GM19351 (cell line): ENCODE measurements around the gene BCL7A.

Experiments
- ATAC-seq: cut with Tn5 transposase; IDR thresholded peaks from one replicate; pipeline ENCODE4 v1.9.1; 2021; ENCODE audit warnings: mild to moderate bottlenecking, moderate library complexity; ENCODE audit not compliant: unreplicated experiment

The BCL7A gene

DNA sequence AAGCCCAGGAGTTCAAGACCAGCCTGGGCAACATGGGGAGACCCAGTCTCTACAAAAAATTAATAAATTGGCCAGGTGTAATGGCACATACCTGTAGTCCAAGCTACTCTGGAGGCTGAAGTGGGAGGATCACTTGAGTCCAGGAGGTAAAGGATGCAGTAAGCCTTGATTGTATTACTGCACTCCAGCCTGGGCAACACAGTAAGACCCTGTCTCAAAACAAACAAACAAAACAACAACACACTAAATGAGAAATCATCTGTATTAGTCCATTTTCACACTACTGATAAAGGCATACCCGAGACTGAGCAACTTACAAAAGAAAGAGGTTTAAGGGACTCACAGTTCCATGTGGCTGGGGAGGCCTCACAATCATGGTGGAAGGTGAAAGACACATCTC, 52.1 kb downstream of the BCL7A start:
- no peak for ATAC-seq

GRCh38 chr12:122076743-122077495, 55.2 kb downstream of the BCL7A start:
- ATAC-seq, result no peak

DNA sequence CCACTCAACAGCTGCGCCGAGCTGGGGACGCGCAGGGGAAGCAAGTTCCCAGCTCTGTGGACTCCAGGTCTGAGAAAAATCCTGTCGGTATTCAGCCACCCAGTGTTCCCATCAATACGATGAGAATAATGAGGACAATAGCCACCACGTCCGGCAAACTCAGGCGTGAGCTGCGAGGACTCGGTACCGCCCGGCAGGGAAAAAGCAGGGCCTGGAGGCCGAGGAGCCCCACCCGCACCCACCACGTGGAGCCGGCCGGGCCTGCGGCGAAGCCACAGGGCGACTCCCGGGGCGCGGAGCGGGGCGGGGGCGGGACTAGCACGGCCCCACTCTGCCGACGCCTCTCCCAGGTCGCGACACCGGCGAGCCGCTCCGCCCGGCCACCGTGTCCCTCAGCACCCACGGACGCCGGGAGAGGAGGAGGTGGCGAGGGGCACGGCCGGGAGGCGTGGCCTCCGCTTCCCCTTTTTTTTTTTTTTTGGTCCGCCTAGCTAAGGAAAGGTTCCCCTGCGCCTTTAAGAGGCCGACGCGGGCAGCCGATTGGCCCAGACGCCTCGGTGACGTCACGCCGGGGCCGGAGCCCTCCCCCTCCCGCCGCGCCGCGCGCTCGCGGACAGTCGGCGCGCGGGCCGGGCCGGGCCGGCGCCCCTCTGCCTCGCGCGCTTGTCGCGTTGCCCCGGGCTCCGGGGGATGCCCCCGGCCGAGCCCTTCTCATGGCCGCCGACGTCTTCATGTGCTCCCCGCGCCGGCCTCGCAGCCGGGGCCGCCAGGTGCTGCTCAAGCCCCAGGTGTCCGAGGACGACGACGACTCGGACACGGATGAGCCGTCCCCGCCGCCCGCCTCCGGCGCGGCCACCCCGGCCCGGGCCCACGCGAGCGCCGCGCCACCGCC, 56.7 kb downstream of the BCL7A start, which contains the start of gene MLXIP:
Gene MLXIP, plus strand, starts transcription at position 616 of the 892 bp plus-strand sequence. Its CDS starts 98 bp downstream, at position 714.
- peak; percentile 83 for ATAC-seq

GRCh38 chr12:122079033-122079531, 57.4 kb downstream of the BCL7A start:
- ATAC-seq, result peak; percentile 7

GRCh38 chr12:122079532-122080081, 57.9 kb downstream of the BCL7A start:
- ATAC-seq, result no peak

GRCh38 chr12:122080149-122081082, 58.7 kb downstream of the BCL7A start:
- ATAC-seq, result no peak

DNA sequence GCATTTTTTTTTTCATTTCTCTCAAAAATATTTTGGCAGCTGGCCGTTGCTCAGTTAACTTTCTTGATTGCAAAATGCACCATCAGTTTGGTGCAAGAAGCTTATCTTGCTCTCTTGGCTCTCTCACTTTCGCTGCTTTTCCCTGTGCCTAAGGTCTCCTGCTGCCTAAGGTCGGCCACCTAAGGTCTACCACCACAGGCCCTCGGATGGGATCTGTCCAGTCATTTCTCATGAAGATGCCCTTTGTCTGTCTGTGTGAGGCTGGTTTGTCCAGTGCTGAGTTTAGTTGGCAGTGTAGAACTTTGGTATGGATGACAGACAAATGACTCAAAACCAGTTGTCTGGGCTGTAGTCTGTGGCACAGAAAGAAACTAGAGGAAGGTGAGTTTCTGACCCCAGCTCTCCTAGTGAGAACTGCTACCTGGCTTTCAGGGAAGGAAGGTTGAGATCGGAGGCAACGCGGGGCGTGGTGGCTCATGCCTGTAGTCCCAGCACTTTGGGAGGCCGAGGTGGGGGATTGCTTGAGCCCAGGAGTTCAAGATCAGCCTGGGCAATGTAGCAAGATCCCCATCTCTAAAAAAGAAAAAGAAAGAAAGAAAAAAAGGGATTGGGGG, 59.5 kb downstream of the BCL7A start:
- ATAC-seq, result no peak

GRCh38 chr12:122081697-122082221, 60.1 kb downstream of the BCL7A start:
- peak; percentile 26 for ATAC-seq

DNA sequence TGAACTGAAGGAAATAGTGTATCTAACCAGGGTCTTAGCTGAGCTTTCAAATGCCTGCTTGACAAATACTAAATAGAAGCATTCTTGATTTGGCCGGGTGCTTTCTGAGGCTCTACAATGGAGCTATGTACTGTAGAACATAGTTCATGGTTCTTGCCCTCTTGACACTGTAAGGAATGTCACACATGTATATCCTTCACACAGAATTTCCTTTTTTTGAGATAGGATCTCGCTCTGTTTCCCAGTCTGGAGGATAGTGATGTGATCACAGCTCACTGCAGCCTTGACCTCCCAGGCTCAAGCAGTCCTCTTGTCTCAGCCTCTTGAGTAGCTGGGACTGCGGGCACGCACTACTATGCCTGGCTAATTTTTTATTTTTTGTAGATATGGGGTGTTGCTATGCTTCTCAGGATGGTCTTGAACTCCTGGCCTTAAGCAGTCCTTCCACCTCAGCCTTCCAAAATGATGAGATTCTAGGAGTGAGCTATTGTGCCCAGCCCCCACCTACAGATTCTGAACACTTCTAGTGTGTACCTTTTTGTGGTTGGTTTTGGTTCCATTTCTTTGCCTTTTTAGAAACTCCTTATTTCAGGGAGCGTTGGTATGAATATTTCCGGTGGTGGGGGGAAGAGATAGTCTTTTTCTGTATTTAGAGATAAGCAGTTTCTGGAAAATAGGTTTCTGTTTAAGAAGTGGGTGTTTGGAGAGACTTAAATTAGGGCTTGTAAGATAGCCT, 61.1 kb downstream of the BCL7A start:
- ATAC-seq, result no peak

DNA sequence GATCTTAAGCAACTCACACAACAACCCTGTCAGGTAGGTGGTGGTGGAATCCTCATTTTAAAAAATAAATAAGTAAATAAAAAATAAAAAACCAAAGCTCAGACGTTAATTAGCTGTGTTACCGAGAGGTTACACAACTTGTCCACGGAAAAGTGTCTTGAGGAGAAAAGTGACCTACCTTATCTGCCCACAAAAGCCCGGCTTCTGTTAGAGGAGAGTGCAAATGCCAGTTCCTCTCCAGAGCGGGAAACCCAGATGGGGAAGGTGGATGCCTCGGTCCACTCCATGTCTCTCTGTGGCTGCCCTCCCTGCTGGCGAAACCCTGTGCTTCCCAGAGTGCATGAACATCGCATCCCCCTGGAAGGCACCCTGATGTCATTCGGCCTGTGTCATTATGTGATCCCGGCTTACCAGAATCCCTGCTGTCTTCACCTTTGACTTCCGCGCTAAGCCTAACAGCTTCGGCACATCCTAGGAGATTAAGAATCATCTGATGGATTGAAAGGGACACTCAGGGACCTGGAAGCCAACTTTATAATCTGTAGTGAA, 63.2 kb downstream of the BCL7A start:
- ATAC-seq, result no peak

GRCh38 chr12:122085591-122085990, 63.9 kb downstream of the BCL7A start:
- no peak for ATAC-seq

DNA sequence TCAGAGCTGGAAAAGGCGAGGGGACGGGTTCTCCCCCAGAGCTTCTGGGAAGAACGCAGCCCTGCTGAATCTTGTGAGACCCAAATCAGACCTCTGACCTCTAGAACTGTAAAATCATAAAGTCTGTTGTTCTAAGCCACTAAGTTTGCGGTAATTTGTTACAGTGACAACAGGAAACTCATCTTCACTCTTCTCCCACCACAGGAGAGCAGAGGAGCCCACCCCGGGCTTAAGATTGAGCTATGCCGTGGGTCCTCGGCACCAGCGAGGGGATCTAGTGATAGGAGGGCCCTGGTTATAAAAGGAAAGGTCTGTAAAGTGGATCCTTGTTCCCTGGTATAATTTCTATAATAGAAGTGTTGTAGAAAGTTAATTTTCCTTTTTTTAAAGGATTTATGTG, 64.4 kb downstream of the BCL7A start:
- ATAC-seq, result no peak

DNA sequence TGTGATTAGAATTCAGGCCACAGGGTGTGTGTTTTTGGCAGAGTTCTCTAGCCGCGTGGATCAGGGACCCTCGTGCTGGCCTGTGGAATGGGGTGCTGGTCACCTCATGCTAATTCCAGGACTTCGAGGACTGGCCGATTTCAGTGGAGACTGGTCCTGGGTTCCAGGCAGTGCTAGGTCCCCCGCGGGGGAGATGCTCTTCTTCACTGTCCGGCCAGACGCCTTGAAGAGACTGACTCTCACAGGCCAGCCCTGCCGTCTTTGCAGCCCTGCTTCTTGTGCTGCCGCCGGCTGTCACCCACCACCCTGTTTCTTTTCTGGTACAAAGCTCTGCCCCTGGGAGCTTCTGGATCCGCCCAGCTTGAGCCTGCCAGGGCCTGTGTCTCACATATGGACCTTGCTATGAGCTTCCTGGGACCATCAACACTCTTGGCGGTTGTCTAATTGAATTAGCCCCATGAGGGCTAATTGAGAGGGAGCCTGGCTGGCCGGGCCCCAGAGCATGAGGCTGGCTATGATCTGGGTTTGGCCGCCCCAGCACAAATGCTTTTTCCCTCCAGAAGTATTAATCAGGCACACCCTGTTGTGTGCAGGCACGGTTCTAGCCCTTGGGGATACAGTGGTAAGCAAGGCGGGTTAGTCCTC, 65.1 kb downstream of the BCL7A start:
- ATAC-seq, result no peak

GRCh38 chr12:122087431-122088178, 65.9 kb downstream of the BCL7A start:
- no peak for ATAC-seq

GRCh38 chr12:122088179-122088810, 66.6 kb downstream of the BCL7A start:
- no peak for ATAC-seq

DNA sequence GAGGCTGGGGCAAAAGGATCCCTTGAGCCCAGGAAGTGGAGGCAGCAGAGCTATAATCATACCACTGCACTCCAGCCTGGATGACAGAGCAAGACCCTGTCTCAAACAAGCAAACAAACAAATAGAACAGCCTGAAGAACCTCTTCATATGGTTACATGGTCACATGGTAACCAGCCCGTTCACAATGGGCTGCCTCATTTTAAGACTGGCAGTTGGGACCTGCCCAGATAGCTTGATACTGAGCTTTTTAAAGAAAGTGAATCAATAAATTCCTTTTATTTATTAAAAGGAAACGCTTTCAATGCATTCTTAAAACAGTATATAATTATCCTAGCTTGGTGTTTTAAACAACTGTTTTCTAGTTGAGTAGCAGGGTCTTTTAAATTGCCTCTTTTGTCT, 67.4 kb downstream of the BCL7A start:
- no peak for ATAC-seq
